Mononuclear cell (primary cell): ENCODE data around the gene CHST7. TPM values are rescaled to one million over a fixed set of nuclear protein-coding genes. Genes with fewer than 3 reads are reported as not detected.

ENCODE experiments used
- H3K27me3 ChIP-seq: 2 replicates; pipeline ENCODE4 v1.6.0; 2011; ENCODE audit warnings: low read length, control low read depth; ENCODE audit not compliant: insufficient read depth
- H3K4me1 ChIP-seq: 2 replicates; pipeline ENCODE4 v1.5.1; 2011; ENCODE audit warnings: mild to moderate bottlenecking, low read length, control low read depth; ENCODE audit not compliant: insufficient read depth
- H3K4me3 ChIP-seq: 2 replicates; pipeline ENCODE4 v1.5.1; 2011; ENCODE audit warnings: mild to moderate bottlenecking, low read length, moderate library complexity
- H3K9me3 ChIP-seq: 2 replicates; pipeline ENCODE4 v1.5.1; 2011; ENCODE audit warnings: low read depth, mild to moderate bottlenecking, control low read depth, low read length
- total RNA-seq: library from RNA; depleted of rRNA; stranded (reverse); fragments of >200 nt; gene quantifications from one replicate; pipeline ENCODE4 v1.2.3, GENCODE V29; 2012

CHST7 gene
- total RNA-seq, 1 donor, result 24.7 TPM

DNA sequence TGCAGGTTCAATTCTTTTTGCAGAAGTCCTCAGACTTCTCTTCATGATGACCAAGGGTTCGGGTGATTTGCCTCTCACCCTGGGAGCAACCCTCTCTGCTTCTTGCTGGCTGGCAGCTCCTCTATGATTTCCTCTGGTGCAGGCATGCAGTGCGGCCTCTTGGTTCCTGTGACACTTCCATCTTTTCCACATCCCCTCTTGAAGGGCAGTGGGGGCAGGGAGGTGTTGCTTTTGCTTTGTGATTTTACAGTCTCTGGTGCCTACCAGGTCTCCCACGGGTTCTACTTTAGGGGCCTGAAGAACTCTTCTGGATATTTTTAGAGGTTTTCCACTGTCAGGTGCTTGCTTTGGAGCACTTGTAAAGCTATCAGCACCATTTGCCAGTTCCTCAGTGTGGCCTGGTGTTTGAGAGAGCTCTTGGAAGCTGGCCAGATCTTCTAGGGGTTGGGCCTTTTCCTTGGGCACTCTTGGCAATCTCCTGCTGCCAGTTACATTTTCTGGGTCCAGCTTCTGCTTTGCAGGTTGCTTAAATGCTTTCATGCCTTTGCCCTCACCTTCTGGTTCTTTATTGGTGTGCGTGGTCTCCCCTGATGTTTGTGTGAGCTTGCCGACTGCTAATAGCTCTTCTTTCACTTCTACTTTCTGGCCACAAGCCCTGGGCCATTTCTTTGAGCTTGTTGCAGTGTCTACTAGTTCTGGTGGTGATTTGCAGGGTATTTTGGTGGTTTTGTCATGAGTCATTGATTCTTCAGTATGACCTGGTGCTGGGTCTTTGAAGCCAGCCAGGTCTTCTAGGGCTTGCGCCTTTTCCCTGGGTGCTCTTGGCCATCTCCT lies 11.5 kb upstream of the CHST7 start:
- H3K4me1 ChIP-seq, result peaks cover 16% of the 10 kb centered on the region
- H3K27me3 ChIP-seq, result no peaks in the 10 kb centered on the region
- H3K4me3 ChIP-seq, result no peak overlapping the region
- H3K9me3 ChIP-seq, result no peaks in the 10 kb centered on the region

DNA sequence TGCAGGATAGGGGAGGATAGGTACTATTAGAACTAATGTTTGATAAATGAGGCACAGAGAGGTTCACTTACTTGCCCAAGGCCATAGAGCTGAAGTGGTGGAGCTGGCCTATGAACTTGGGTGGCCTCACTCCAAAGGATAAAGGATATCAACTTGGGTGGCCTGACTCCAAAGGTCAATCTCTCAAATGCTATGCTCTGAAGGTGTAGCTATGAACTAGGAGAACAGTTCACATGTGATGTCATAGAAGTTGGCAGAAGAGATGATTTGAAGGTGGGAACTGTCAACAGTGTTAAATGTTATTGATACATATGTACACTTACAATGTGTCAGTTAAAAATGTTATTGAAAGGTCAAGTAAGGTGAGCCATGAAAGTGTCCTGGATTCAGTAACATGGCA lies 6.2 kb upstream of the CHST7 start:
- H3K9me3 ChIP-seq, result no peaks in the 10 kb centered on the region
- H3K27me3 ChIP-seq, result no peaks in the 10 kb centered on the region
- no peak overlapping the region for H3K4me3 ChIP-seq
- peaks cover 6% of the 10 kb centered on the region for H3K4me1 ChIP-seq

DNA sequence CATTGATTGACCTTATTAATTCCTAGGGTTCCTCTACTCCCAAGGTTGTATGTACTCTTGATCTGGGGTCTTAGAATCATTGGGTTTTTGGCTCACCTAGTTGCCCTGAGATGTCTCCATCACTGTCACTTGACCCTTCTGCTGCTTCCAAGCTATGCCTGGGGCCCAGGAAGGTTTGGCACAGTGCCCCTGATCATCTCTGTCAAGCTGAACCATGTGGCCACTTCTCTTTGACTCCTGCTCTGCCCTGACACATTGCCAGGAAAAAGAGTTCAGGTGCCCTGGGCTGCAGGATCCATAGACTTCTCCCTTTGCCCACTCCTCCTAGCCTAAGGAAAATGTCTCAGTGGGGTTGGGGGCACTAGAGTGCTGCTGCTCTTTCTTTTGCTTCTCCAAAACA lies 3.9 kb upstream of the CHST7 start:
- H3K9me3 ChIP-seq, result no peaks in the 10 kb centered on the region
- H3K4me1 ChIP-seq, result peaks cover 14% of the 10 kb centered on the region
- no peak overlapping the region for H3K4me3 ChIP-seq
- no peaks in the 10 kb centered on the region for H3K27me3 ChIP-seq

DNA sequence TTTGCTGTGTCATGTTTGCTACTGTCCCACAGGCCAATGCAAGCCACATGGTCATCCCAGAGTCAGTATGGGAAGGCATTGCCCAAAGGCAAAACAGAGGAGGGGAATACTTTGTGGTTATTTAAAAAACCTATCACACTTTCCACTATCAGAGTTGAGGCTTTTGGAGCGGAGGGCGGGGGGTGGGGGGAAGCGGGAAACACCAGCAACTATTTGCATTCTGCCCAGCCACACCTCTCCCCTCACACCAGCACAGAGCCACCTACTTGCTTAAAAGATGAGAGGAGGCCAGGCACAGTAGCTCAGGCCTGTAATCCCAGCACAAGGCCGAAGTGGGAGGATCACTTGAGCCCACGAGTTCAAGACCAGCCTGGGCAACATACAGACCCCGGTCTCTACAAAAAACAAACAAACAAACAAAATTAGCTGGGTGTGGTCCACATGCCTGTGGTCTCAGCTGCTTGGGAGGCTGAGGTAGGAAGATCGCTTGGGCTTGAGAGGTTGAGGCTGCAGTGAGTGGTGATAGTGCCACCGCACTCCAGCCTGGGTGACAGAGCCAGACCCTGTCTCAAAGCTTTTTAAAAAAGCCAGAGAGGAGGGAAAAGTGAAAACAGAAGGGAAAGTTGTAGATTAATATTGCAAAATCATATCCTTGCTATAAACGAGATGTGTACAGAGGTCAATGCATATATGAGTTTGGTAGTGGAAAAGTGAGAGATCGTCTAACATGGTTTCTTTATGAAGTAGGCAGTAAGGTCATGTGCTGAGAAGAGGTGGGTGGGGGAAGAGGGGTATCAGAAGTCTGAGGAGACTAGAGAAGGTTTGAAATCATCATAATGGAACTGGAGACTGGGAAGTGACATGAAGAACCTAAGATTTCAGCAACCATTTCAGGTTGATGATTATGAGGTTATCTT lies 1.9 kb upstream of the CHST7 start:
- no peak overlapping the region for H3K4me3 ChIP-seq

DNA sequence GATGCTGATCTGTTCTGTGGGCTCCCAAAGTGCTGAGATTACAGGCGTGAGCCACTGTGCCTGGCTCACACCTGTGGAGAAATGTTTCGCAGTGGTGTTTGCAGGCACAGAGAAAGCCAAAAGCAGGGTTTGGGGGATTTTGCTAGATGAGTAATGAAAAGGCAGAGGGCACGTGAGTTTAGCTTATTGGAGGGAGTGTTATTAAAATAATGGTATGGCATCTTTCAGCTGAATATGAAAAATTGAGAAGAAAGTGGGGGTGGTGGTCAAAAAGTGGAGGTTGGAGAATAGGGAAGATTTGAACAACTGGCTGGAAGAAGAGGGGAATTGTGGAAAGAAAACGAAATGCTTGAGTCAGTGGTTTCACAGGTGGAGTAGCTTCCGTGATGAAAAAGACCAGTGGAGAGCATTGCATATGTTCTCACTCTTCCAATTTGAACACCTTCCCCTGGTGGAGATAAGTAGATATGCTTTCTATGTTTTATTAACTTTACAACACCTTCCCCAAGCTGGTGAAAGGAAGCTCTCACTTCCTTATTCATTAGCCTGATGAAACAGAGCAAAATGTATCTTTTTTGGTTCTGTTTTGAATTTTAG lies 1.1 kb upstream of the CHST7 start:
- H3K4me1 ChIP-seq, result peaks cover 32% of the 10 kb centered on the region
- no peaks in the 10 kb centered on the region for H3K9me3 ChIP-seq
- H3K27me3 ChIP-seq, result no peaks in the 10 kb centered on the region
- H3K4me3 ChIP-seq, result no peak overlapping the region

More for the DNA sequence above, 1.9 kb upstream of the CHST7 start:
- no peaks in the 10 kb centered on the region for H3K27me3 ChIP-seq
- H3K9me3 ChIP-seq, result no peaks in the 10 kb centered on the region
- H3K4me1 ChIP-seq, result peaks cover 32% of the 10 kb centered on the region

DNA sequence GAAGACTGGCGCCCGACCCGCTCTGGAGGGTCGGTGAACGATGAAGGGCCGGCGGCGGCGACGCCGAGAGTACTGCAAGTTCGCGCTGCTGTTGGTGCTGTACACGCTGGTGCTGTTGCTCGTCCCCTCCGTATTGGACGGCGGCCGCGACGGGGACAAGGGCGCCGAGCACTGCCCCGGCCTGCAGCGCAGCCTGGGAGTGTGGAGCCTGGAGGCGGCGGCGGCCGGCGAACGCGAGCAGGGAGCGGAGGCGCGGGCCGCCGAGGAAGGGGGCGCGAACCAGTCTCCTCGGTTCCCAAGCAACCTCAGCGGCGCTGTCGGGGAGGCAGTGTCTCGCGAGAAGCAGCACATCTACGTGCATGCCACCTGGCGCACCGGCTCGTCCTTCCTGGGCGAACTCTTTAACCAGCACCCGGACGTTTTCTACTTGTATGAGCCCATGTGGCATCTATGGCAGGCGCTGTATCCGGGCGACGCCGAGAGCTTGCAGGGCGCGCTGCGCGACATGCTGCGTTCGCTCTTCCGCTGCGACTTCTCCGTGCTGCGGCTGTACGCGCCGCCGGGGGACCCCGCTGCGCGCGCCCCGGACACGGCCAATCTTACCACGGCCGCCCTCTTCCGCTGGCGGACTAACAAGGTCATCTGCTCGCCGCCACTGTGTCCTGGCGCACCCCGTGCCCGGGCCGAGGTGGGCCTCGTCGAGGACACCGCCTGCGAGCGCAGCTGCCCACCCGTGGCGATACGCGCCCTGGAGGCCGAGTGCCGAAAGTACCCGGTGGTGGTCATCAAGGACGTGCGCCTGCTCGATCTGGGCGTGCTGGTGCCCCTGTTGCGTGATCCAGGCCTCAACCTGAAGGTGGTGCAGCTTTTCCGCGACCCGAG lies 568 bp downstream of the CHST7 start:
- Histone ChIP-seq H3K4me3 (peak overlapping the region; percentile 47), H3K4me1 (peaks cover 32% of the 10 kb centered on the region), H3K9me3 (no peaks in the 10 kb centered on the region), H3K27me3 (no peaks in the 10 kb centered on the region)

DNA sequence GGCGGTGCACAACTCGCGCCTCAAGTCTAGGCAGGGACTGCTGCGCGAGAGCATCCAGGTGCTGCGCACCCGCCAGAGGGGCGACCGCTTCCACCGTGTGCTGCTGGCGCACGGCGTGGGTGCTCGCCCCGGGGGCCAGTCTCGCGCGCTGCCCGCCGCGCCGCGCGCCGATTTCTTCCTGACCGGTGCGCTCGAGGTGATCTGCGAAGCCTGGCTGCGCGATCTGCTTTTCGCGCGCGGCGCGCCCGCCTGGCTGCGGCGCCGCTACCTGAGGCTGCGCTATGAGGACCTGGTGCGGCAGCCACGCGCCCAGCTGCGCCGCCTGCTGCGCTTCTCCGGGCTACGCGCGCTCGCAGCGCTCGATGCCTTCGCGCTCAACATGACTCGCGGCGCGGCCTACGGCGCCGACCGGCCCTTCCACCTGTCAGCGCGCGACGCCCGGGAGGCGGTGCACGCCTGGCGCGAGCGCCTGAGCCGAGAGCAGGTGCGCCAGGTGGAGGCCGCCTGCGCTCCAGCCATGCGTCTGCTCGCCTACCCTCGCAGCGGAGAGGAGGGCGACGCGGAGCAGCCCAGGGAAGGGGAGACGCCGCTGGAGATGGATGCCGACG lies 1.3 kb downstream of the CHST7 start:
- Histone ChIP-seq H3K27me3 (no peaks in the 10 kb centered on the region), H3K4me1 (peaks cover 32% of the 10 kb centered on the region), H3K4me3 (peak overlapping the region; percentile 47), H3K9me3 (no peaks in the 10 kb centered on the region)

DNA sequence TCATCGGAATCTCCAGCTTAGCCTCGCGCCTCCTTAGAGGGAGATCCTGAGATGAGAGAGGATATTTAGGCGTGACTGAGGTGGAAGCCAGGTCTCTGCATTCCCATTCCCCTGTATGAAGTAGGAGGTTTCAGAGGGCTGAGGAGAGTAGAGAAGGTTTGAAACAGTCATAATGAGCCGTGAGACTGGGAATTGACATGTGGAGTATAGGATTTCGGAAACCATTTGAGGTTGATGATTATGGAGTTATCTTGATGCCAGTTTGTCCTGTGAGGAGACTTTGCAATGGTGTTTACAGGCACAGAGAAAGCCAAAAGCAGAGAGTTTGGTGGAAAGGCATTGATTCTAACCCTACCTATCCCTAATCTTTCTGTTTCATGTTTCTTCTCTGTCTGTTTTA lies 2.0 kb downstream of the CHST7 start:
- Histone ChIP-seq H3K27me3 (no peaks in the 10 kb centered on the region), H3K9me3 (no peaks in the 10 kb centered on the region), H3K4me3 (peak overlapping the region; percentile 47), H3K4me1 (peaks cover 32% of the 10 kb centered on the region)

DNA sequence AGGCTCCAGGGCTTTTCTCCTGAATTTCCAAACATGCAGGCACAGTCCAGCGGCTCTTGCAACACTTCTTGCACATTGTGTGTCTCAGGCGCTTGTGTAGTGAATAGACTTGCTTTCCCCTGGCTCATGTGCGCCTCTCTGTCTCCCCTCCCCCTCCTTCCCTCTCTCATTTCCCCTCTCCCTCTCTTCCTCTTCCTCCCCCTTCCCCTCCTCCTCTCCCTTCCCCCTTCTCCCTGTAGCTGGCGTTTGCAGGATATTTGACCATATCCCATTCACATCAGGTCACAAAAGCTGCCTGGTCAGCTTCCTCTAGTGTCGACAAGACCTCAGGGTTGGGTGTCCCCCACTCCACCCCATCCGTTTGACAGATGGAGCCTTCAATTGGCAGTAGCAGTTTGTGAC lies 2.4 kb downstream of the CHST7 start:
- no peaks in the 10 kb centered on the region for H3K27me3 ChIP-seq
- H3K4me3 ChIP-seq, result peak overlapping the region; percentile 47
- H3K4me1 ChIP-seq, result peaks cover 32% of the 10 kb centered on the region
- H3K9me3 ChIP-seq, result no peaks in the 10 kb centered on the region

DNA sequence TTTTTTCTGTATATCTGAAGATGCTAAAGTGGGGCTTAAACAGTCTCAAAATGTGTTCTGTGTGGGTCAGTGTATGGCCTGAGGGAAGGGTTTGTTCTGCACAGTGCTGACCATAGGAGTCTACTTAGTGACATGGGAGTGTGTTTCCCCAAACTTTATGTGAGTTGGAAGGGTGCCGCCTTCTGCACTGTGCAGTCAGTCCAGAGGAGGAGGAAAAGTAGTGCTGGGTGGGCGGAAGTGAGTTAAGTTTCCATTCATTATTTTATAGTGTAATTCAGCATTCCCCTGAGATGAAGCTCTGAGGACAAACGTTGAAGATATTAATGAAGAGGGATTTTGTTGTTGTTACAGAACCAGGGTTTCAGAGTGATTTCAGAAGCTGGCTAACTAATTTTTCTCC lies 2.9 kb downstream of the CHST7 start:
- Histone ChIP-seq H3K4me1 (peaks cover 32% of the 10 kb centered on the region), H3K4me3 (peak overlapping the region; percentile 47), H3K27me3 (no peaks in the 10 kb centered on the region), H3K9me3 (no peaks in the 10 kb centered on the region)

DNA sequence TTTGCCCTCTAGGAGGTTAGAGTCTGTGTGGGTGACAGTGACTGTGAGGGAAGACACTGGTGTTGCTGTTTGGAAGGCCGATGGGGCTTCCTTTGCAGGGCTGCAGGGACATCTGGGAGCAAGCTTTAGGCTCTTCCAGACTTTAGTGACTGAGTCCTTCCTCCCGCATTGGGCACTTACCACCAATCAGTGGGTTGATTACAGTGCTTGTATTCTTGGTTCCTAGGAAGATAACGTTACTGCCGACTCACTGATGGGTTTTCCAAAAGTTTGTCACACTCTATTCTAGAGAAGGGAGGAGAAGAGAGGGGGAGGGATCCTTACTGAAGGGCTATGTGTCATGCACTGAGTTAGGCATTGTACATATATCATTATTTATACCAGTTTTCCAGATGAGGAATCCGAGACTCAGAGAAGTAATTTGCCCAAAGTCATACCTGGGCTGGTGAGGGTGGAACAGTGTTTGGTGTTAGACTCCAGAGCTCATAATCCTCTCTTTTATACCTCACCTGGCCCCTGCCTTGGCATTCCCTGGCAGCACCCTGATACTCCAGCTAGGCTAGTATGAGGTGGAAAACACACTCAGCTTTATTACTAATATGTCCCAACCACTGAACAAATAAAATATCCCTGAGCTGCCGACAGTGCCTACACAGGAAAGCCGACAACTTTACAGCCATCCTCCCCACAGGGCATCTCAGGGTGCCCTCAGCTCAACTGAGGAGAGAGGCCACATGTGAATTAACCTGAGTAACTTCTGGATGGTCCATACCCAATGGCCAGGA lies 3.8 kb downstream of the CHST7 start:
- Histone ChIP-seq H3K4me3 (no peak overlapping the region), H3K27me3 (no peaks in the 10 kb centered on the region), H3K9me3 (no peaks in the 10 kb centered on the region), H3K4me1 (peaks cover 28% of the 10 kb centered on the region)

DNA sequence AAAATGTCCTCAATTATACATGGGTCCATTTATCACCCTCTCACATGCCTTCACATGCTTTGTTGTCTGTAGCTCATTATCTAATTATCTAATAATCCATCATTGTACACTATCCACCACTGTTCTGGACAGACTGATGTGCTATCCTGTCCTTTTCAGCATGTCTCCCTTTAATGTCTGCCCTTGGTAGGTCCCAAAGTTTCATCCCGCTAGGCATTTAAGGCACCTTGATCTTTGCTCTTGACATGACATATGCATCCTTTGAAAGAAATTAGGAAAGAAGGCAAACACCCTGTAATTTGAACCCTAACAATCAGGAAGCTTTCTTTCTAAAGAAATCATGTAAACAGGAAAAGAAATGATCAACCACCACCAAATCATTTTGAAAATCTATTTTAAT lies 5.7 kb downstream of the CHST7 start:
- H3K4me1 ChIP-seq, result peaks cover 19% of the 10 kb centered on the region
- no peaks in the 10 kb centered on the region for H3K9me3 ChIP-seq
- no peaks in the 10 kb centered on the region for H3K27me3 ChIP-seq
- H3K4me3 ChIP-seq, result no peak overlapping the region

DNA sequence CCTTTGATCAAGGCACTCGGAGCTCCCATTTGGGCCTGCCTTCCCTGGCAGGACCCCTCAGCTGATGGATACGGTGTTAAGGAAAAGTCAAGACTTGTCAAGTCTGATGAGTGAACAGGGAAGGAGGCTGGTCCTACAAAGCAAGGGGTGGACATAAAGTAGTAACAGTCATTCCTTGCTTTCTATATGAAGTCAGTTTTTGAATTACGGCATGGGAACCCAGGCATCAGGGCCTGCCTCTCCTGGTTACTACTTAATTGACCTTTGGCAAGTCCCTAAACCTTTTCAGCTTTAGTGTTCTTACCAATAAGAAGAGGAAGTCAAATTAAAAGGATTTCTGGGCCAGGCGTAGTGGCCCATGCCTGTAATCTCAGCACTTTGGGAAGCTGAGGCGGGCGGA lies 7.0 kb downstream of the CHST7 start:
- Histone ChIP-seq H3K27me3 (no peaks in the 10 kb centered on the region), H3K4me3 (no peak overlapping the region), H3K9me3 (no peaks in the 10 kb centered on the region), H3K4me1 (peaks cover 8% of the 10 kb centered on the region)
